GM15510 (cell line): ENCODE measurements around the gene PKDCC.

ENCODE experiments used
- POLR2A ChIP-seq: IDR thresholded peaks from 3 replicates; pipeline ENCODE4 v1.6.1; 2011; ENCODE audit warnings: borderline replicate concordance; ENCODE audit not compliant: insufficient read length; ENCODE audit errors: extremely low read depth

Gene PKDCC

GRCh38 chr2:42061839-42062238, 14.0 kb downstream of the PKDCC start:
- TF ChIP-seq POLR2A, result no peak

GRCh38 chr2:42063431-42064171, 15.8 kb downstream of the PKDCC start:
- no peak for TF ChIP-seq POLR2A

GRCh38 chr2:42064417-42064942, 16.7 kb downstream of the PKDCC start:
- no peak for TF ChIP-seq POLR2A

- no peak for TF ChIP-seq POLR2A
Measured at GRCh38 chr2:42067521-42067920, 19.7 kb downstream of the PKDCC start.

GRCh38 chr2:42068571-42069178, 20.9 kb downstream of the PKDCC start:
- no peak for TF ChIP-seq POLR2A

- no peak for TF ChIP-seq POLR2A
Measured at GRCh38 chr2:42069568-42069967, 21.7 kb downstream of the PKDCC start.

- TF ChIP-seq POLR2A, result no peak
Measured at GRCh38 chr2:42071791-42072190, 24.0 kb downstream of the PKDCC start.

GRCh38 chr2:42072349-42073118, 24.7 kb downstream of the PKDCC start:
- no peak for TF ChIP-seq POLR2A

GRCh38 chr2:42073739-42074503, 26.1 kb downstream of the PKDCC start:
- TF ChIP-seq POLR2A, result no peak

- no peak for TF ChIP-seq POLR2A
Measured at GRCh38 chr2:42074661-42075060, 26.8 kb downstream of the PKDCC start.

- TF ChIP-seq POLR2A, result no peak
Measured at GRCh38 chr2:42076357-42077225, 28.8 kb downstream of the PKDCC start.

- TF ChIP-seq POLR2A, result no peak
Measured at GRCh38 chr2:42077343-42077742, 29.5 kb downstream of the PKDCC start.

- TF ChIP-seq POLR2A, result no peak
Measured at GRCh38 chr2:42079737-42080287, 32.0 kb downstream of the PKDCC start.

GRCh38 chr2:42082016-42082415, 34.2 kb downstream of the PKDCC start:
- no peak for TF ChIP-seq POLR2A

- TF ChIP-seq POLR2A, result no peak
Measured at GRCh38 chr2:42084231-42084671, 36.4 kb downstream of the PKDCC start.
